Right renal cortex interstitium (tissue), 3 donors: ENCODE results near the gene CCL5. TPM values are rescaled to one million over a fixed set of nuclear protein-coding genes. Genes with fewer than 3 reads are reported as not detected.

Experiments
- DNase-seq, 3 donors: peaks; one replicate each; pipeline ENCODE4 v3.0.0-alpha.2; 2013; ENCODE audit warnings: low read depth in 3 of 3, low spot score in 2 of 3
- polyA plus RNA-seq, 3 donors: library from polyadenylated mRNA; unstranded; fragments of 120-200 nt; gene quantifications; one replicate each; pipeline ENCODE4 v1.2.1, GENCODE V29; 2013; ENCODE audit not compliant: insufficient read length in 3 of 3

CCL5 gene
- 1 to 10 TPM; 1.4 to 2.3 (median 1.6) TPM for polyA plus RNA-seq

DNA sequence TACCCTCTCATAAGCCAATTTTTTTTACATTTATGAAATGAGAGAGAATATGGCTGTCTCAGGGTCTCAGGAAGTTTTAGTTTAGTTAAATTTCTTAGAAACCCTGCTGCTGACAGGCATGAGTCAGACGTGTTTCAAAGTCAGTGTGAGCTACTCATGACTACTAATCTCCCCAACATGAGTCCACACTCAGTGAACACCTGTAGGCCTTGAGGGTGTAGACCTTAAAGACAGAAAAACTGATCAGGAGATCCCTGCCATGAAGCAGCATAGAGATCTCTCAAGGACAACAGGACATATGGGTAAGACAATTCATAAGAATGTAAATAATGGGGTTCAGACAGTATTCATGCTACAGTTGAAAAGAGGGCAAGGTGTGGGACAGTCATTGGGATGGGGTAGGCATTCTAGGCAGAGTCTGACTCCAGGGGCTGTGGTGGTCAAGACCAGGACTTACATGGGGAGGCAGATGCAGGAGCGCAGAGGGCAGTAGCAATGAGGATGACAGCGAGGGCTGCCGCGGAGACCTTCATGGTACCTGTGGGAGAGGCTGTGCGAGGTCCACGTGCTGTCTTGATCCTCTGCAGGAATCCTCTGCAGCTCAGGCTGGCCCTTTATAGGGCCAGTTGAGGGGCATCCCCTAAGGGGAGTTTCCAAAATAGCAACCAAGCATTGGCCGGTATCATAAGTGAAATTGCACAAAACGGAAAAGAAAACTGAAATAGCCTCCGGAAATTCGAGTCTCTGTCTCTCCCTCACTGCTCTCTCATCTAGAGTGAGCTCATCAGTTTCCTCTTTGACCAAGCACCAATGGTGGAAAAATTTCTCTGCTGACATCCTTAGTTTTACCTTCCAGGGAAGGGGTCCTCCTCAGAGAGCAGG, at the start of gene CCL5:
CCL5 (minus strand) TSS at position 588 of the 882 bp plus-strand sequence.
- no peak for DNase-seq

DNA sequence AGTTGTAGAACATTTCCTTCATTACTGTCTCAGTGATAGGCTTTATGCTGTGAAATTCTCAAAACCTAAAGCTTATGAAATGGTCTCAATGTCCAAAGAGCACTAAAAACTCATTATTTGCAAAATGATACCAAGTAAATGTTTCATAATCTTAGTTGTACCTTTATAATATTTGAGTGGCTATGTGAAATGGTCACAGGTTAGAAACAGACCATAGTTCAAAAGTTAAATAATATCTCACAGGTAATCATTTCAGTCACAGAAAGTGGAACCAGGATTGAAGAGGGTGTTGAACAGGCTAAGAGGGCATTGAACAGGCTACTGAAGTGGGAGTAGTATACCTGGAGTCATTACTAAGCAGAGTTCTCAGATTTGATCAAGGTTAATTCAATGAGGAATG, 47.6 kb upstream of the CCL5 start:
- no peak for DNase-seq

DNA sequence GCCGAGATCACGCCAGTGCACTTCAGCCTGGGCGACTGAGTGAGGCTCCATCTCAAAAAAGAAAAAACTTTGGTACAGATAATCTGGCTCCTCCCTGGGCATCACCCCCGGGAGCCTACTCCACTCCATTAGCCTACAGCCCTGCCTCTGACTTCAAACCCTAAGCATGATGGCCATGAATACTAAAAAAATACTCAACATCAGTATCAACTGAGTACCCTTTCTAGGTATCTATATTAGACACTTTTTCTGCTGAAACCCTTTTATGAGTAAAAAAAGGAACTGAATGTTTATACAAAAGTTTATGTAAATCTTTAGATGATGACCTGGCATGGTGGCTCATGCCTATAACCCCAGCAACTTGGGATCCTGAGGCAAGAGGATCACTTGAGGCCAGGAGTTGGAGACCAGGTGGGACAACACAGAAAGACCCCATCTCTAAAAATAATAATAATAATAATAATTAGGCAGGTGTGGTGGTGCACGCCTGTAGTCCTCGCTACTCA, 43.5 kb upstream of the CCL5 start:
- DNase-seq, result no peak

DNA sequence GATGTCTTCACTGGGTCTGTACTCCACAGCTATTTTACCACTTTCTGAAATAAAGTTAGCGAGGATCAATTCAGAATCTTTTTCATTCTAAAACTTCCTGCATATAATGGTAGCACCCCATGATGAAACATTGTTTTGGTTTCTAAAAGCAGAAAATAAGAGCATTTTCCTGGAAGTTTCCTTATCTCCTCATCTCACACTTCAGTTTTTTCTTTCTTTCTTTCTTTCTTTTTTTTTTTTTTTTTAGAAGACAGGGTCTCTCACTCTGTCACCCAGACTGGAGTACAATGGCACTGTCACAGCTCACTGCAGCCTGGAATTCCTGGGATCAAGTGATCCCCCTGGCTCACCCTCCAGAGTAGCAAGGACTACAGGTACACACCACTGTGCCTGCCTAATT, 40.1 kb upstream of the CCL5 start:
- DNase-seq, result no peak

DNA sequence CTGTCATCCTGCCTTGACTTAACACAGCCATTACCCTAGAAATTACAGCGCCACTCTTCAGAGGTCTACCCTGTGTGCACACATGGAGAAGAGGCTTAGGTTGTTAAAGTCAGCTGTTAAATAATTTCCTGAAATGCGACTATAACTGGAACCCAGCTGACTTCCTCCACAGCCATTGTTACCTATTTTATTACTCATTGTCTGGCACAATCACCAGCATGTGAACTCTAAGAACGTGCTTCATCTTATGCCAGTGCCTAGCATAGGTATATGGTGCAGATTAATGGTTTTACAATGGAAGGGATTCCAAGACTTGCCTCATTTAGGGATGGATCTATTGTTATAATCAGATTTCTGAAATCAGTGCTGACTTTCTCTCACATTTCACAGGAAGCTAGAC, 38.5 kb upstream of the CCL5 start:
- DNase-seq, result no peak

DNA sequence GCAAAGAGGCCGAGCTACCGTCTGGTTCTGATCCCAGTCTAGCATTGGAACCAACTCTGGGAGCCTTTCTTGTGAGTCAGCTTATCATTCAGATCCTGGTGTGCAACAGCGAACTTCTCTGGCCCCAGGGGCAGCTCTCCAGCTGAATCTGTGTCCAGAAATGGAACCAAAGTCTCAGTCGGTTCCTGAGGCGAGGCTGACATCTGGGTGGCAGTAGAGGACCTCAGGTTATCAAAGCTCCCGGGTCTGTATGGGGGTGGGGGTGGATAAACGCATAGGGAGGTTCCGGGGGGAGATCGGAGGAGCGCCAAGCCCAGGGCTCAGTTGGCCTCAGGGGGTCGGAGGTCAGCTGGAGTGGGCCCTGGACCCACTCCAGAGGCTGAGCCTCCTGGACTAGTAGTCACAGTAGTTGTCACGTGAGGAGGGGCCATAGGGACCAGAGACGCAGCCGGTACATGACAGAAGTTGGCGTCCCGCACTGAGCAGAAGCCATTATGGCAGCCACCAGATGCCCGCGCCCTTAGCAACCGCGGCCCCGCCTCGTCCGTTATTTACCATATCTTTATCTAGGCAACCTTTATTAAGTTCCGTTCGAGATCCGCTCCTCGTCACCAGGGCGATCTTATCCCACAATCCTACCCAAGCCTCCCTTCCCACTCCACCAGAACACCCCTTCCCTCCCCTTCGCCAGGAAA, 37.5 kb upstream of the CCL5 start:
- DNase-seq, result no peak

DNA sequence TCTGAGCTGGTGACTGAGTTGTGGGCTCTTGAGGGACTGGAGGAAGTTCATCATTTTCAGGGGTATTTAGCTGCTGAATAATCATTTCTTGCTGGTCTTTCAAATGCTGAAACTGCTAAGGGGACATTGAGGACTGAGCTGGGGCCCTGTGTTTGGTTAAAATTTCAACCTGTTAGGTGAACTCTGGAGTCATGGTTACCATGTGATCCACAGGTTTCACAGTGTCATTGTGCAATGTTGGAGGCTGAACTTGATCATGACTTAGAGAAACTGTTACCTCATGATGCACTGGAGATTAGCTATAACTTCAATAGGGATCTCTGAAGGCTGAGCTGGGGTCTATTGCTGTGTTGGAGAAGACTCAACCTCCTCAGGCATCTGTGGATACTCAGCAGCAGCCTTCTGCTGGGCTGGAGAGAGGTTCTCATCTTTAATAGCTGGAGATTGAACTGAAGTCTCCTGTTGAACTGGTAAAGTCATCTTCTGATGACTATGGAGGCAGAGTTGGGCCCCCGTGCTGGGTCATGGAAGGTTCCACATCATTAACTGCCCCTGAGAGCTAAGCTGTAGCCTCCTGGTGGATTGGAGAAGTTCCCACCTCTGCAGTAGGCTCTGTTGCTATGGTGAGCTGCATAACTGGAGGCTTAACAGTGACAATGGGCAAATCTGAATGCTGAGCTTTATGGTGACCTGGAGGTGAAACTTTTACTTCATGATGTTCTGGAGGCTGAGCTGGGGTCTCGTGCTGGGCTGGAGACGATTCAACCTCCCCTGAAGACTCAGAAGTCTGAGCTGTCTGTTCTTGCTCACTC, 35.2 kb upstream of the CCL5 start:
- DNase-seq, result no peak

DNA sequence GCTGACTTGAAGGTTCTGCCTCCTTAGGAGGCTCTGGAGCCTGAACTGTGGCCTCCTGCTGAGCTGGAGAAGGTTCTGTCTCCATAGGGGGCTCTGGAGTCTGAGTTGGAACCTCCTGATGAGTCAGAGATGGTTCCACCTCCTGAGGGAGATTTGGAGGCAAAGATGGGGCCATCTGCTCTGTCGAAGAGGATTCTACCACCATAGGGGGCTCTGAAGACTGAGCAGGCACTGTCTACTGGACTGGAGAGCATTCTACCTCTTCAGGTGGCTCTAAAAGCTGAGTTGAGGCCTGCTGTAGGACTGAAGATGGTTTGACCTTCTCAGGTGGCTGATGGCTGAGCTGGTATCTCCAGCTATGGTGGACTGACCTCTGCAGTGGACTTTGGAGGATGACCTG, 34.2 kb upstream of the CCL5 start:
- no peak for DNase-seq

DNA sequence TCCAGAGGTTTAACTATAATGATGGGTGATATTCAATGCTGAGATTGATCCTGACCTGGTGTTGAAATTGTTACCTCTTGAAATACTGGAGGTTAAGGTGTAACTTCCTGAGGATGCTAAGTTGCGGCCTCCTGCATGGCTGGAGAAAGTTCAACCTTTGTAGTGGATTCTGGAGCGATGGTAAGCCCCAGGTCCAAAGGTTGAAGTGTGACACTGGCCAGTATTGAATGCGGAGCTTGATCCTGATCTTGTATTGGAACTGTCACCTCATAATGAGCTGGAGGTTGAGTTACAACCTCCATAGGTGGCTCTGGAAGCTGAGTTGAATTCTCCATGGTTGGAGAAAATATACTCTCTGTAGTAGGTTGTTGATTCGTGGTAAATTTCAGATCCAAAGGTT, 33.4 kb upstream of the CCL5 start:
- DNase-seq, result no peak

DNA sequence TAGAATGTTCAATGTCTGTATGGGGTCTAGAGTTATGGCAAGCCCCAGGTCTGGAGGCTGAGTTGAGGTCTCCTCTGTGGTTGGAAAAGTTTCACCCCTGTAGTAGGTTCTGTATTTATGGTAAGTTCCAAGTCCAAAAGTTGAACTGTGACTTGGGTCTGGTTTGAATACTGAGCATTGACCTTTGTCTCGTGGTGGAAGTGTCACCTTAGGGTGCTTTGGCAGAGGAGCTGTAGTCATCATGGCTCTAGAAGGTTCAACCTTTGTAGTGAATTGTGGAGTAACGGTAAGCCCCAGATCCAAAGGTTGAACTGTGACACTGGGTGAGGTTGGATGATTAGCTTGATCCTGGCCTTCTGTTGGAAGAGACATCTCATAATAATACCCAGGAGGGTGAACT, 32.8 kb upstream of the CCL5 start:
- DNase-seq, result no peak

DNA sequence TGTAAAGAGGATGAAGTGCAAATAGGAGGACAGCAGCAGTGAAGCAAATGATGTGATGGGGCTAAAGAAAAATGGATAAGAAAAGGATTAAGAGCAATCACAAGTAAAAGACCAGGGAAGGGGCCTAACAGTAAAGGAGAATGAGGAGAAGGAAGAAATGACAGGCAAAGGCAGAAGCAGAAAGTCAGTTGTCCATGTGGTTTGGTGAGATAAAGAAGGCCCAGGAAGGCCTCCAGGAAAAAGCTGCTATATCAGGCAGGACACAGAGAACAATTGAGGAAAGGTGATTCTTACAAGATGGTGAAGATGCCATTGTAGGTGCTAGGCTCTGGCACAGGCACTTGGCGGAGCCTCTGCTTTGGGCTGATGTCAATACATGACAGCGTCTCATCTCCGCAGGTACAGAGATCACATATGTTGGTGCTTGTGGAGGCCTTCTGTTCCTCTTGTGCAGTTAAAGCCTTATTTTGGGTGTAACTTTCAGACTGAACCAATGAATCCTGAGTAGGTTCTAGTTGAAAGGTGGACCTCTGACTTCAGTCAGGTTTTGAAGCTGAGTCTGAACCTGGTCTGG, 32.3 kb upstream of the CCL5 start:
- DNase-seq, result no peak

DNA sequence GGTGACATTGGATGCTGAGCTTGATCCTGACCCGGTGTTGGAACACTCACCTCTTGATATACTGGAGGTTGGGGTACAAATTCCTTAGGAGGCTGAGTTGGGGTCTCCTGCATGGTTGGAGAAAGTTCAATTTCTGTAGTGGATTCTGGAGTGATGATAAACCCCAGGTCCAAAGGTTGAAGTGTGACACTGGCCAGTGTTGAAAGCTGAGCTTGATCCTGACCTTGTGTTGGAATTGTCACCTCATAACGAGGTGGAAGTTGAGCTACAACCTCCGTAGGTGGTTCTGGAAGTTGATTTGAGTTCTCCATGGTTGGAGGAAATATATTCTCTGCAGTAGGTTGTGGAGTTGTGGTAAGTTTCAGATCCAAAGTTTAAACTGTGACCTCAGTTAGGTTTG, 29.2 kb upstream of the CCL5 start:
- DNase-seq, result no peak

DNA sequence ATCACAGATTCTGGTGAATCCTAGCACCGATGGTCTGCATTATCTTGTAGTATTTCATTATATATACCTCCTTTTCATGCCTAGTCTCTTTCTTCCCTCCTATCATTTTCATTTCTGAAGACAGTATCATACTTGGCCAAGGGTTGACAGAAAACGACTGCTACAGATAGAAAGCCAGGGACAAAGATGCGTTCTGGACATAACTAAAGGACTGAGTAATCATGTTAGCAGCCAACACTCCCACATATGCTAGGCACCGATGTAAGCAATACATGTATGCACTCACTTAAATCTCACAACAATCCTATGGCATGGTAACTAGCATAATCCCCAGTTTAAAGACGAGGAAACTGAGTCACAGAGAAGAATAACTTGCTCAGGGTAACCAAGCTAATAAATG, 27.5 kb upstream of the CCL5 start:
- DNase-seq, result no peak

DNA sequence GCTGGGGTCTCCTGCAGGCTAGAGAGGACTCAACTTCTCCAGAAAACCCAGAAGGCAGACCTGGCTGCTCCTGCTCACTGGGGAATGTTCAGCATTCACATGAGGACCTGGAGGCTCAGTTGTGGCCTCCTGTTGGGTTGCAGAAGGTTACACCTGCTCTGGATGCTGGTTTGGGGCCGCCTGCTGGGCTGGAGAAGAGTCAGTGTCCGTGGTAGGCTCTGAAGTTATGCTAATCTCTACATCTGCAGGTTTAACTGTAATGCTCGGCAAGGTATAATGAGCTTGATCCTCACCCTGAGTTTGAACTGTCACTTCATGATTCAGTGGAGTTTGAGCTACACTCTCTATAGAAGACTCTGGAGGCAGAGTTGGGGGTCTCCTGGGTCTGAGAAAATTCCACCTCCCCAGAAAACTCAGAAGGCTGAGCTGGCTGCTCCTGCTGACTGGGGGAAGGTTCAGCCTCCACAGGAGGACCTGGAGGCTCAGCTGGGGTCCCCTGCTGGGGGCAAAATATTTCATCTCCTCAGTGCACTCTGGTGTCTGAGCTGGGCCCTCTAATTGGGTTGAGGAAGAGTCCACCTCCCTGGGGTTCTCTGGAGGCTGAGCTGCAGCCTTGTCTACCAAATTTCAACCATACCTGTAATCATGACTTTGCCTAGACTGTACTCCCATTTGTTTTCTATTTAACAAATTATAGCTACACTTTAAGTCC, 26.9 kb upstream of the CCL5 start:
- no peak for DNase-seq

DNA sequence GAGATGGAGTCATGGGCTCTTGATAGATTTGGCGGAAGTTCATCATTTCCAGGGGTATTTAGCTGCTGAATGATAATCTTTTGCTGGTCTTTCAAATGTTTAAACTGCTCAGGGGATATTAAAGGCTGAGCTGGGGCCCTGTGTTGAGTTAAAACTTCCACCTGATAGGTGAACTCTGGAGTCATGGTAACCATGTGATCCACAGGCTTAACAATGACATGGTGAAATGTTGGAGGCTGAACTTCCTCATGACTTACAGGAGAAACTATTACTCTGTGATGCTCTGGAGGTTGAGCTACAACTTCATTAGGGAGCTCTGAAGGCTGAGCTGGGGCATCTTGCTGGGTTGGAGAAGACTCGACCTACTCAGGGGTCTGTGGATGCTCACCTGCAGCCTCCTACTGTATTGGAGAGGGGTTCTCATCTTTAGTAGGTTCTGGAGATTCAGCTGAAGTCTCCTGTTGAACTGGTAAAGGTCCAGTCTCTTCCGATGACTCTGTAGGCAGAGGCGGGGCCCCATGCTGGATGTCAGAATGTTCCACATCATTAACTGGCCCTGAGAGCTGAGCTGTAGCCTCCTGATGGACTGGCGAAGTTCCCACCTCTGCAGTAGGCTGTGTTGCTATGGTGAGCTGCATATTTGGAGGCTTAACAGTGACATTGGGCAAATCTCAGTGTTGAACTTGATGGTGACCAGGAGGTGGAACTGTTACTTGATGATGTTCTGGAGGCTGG, 26.2 kb upstream of the CCL5 start:
- no peak for DNase-seq

DNA sequence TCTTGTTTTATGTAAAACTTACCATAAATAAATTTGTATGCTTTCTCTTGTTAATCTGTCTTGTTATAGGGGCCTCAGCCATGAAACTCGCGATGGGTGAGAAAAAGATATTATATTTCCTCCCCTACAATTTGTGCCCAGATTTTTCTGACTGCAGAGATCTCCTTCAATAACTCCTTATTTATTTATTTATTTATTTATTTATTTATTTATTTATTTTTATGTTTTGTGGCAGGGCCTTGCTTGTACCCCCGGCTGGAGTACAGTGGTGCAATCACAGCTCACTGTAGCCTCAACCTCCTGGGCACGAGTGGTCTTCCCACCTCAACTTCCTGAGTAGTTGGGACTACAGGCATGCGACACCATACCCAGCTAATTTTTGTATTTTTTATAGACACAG, 23.3 kb upstream of the CCL5 start:
- no peak for DNase-seq

DNA sequence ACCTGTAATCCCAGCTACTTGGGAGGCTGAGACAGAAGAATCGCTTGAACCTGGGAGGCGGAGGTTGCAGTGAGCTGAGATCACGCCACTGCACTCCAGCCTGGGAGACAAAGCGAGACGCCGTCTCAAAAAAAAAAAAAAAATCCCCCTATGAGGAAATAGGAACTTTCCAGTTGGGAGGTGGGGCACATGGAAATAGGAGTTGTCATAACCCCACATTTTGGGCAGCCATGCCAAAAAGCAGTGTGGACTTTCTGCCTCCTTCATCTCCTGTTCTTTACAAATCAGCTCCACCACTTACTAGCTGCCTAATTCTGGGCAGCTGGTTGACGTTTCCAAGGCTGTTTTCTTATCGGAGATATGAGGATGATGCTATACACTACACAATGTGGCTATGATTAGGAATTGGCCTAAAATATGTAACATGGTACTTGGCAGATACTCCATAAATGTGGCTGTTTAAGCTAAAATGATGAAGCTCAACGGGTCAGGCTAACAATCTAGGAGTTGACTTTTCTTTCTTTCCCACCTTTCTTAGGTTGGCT, 21.5 kb upstream of the CCL5 start:
- no peak for DNase-seq

DNA sequence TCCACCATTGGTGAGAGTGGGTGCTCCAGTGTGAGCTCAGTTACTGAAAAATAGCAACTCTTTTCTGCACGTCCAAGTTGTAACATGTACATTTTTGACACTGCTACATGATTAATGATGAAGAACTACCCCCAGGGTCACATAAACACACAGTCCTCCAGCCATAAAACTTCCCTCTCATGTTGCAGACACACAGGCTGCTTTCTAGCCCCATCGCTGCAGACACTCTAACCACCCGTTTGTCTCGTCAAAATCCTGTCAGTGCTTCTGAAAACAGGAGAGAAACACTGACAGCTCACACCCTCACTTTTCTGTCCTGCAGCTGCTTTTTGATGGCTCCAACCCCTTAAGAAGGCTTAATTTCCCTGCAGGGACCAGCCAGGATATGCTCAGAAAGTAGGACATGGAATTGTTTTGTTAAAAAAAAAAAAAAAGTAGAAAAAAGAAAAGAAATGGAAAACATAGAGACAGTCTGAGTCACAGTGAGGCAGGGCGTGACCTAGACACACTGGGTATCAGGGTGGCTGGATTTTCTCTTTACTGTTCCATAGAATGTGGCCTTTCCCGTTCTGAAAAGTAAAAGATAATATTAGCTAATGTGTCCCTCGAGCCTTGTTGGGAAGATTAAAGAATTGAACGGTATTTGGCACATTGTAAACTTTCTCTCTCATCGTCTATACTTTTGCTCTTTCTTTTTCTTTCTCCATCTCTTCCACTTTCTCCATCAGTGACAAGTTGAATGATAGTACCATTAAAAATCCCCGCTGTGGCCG, 20.7 kb upstream of the CCL5 start:
- peak; percentile 38 to 62 (median 44) for DNase-seq
